Suppressor macrophage (primary cell): ENCODE data around the gene HOXA2.

Experiments
- DNase-seq, 4 experiments: peaks; one replicate each; pipeline ENCODE4 v3.0.0-alpha.2; 2020 to 2022

The HOXA2 gene

GRCh38 chr7:27124902-27125689 is 22.6 kb upstream of the HOXA2 start:
- no peak for DNase-seq

GRCh38 chr7:27124096-27124901 is 21.8 kb upstream of the HOXA2 start:
- no peak for DNase-seq

GRCh38 chr7:27123477-27124053 is 21.1 kb upstream of the HOXA2 start:
- DNase-seq: no peak

- no peak for DNase-seq
Observed at GRCh38 chr7:27123007-27123476, 20.6 kb upstream of the HOXA2 start.

GRCh38 chr7:27122077-27122910 is 19.8 kb upstream of the HOXA2 start:
- no peak for DNase-seq

GRCh38 chr7:27121684-27122076 is 19.2 kb upstream of the HOXA2 start:
- no peak for DNase-seq

GRCh38 chr7:27119412-27119911 is 17.0 kb upstream of the HOXA2 start:
- DNase-seq: no peak

- DNase-seq: no peak
Observed at GRCh38 chr7:27118580-27118979, 16.1 kb upstream of the HOXA2 start.

- no peak for DNase-seq
Observed at GRCh38 chr7:27117887-27118491, 15.5 kb upstream of the HOXA2 start.

GRCh38 chr7:27116962-27117886 is 14.7 kb upstream of the HOXA2 start:
- no peak for DNase-seq

- no peak for DNase-seq
Observed at GRCh38 chr7:27116031-27116961, 13.8 kb upstream of the HOXA2 start.

- DNase-seq: no peak
Observed at GRCh38 chr7:27115221-27116026, 12.9 kb upstream of the HOXA2 start.

- DNase-seq: no peak
Observed at GRCh38 chr7:27114881-27115220, 12.4 kb upstream of the HOXA2 start.

- DNase-seq: no peak
Observed at GRCh38 chr7:27113991-27114769, 11.7 kb upstream of the HOXA2 start.

- no peak for DNase-seq
Observed at GRCh38 chr7:27112955-27113949, 10.8 kb upstream of the HOXA2 start.

GRCh38 chr7:27112361-27112760 is 9.9 kb upstream of the HOXA2 start:
- DNase-seq: no peak
